ENCODE data around the gene FRRS1. TPM values are rescaled to one million over a fixed set of nuclear protein-coding genes. Genes with fewer than 3 reads are reported as not detected.

Gene FRRS1
- total and polyA plus RNA-seq, 10 of the 15 experiments (the other 5 are each of a cell fraction or from before 2014, with no cell fraction given): 0.13 to 18.9 (median 8.0) TPM

- H3K9ac ChIP-seq (ENCODE audit: control insufficient read depth, insufficient read depth, low read length): no peak overlapping the region
- no peak for FAIRE-seq
- in situ Hi-C loops (cut with MboI) (no loop called here), intact Hi-C loops (cut with micrococcal nuclease; ENCODE audit: unreplicated experiment) (no loop called here)
- no peak for DNase-seq (ENCODE audit: low read depth, low spot score)
- RAD21 ChIA-PET (ENCODE audit: unreplicated experiment): interaction anchor here (1.1 kb wide), 1 partner anchor 9 kb away, joined by 4 read pairs; no protein-coding TSS in a partner anchor
- H3K79me2 ChIP-seq (ENCODE audit: control insufficient read depth, insufficient read depth, low read length): no peaks in the 10 kb centered on the region
- no peaks in the 10 kb centered on the region for H4K20me1 ChIP-seq (ENCODE audit: control insufficient read depth, insufficient read depth)
- H3K27ac ChIP-seq (ENCODE audit: control insufficient read depth, insufficient read depth): no peak overlapping the region
- H3K4me1 ChIP-seq (ENCODE audit: control insufficient read depth, insufficient read depth, low read length): no peaks in the 10 kb centered on the region
- WGBS (ENCODE audit: insufficient coverage, insufficient replicate concordance, low lambda C conversion rate, missing lambda C conversion rate): 0% methylated on average over 1 of the region's 1 CpG
- no TSS peak for BruUV-seq (replicated peaks)
- H3K9me3 ChIP-seq (replicated peaks; ENCODE audit: control insufficient read depth, insufficient read depth, low read length): no peaks in the 10 kb centered on the region
- no peak overlapping the region for H3K4me2 ChIP-seq (ENCODE audit: control insufficient read depth, insufficient read depth)
- TF ChIP-seq SMAD5 (IDR thresholded peaks at IDR 0.05; ENCODE audit: low read depth): no peak
- no peak for TF ChIP-seq SUPT20H (IDR thresholded peaks at IDR 0.05; ENCODE audit: borderline replicate concordance, control insufficient read depth, low read depth, low read length)
- TF ChIP-seq SP1 (IDR thresholded peaks at IDR 0.05; ENCODE audit: low read depth, low read length): no peak
- no peak for TF ChIP-seq MTA3 (IDR thresholded peaks at IDR 0.05; ENCODE audit: borderline replicate concordance, low read length)
- TF ChIP-seq NFYB (IDR thresholded peaks at IDR 0.05; ENCODE audit: insufficient read depth, low read depth, low read length): no peak
- no peak for TF ChIP-seq IRF5 (IDR thresholded peaks at IDR 0.05; ENCODE audit: borderline replicate concordance)
- TF ChIP-seq SMAD1 (IDR thresholded peaks at IDR 0.05; ENCODE audit: low read depth, partially characterized antibody): no peak
- no peak for TF ChIP-seq ETV6 (conservative IDR thresholded peaks at IDR 0.05 in 1 of 2, IDR thresholded peaks at IDR 0.05 in 1 of 2; ENCODE audit: borderline replicate concordance in 1 of 2, low read depth in 1 of 2)
- TF ChIP-seq SREBF2 (IDR thresholded peaks at IDR 0.05; ENCODE audit: low read length): no peak
- TF ChIP-seq ZBTB40 (IDR thresholded peaks at IDR 0.05; ENCODE audit: borderline replicate concordance): no peak
- TF ChIP-seq ZBTB11 (CRISPR knock-in tag; IDR thresholded peaks at IDR 0.05): no peak
- no peak for TF ChIP-seq CHD4 (IDR thresholded peaks at IDR 0.05)
- no peak for TF ChIP-seq KDM1A (IDR thresholded peaks at IDR 0.05; ENCODE audit: borderline replicate concordance)
- SMC1A ChIA-PET (ENCODE audit: uncharacterized antibody, unreplicated experiment): interaction anchor here (1.1 to 2.5 kb wide), 3 partner anchors 9 to 26 kb away, joined by 6 to 11 read pairs (median 8); partner anchors contain the start of gene FRRS1
- H3K4me3 ChIP-seq: no peak overlapping the region
- ATAC-seq: no peak
- H2AFZ ChIP-seq (ENCODE audit: control insufficient read depth, low read depth, low read length): no peak overlapping the region
- POLR2A ChIA-PET: interaction anchor here (3.0 kb wide), 1 partner anchor 10 kb away, joined by 10 read pairs; no protein-coding TSS in a partner anchor
- H3K27me3 ChIP-seq (replicated peaks in 1 of 2; ENCODE audit: control insufficient read depth in 2 of 2, insufficient read depth in 2 of 2, low read length in 1 of 2): no peaks in the 10 kb centered on the region
- CTCF ChIA-PET: interaction anchor here (0.9 to 2.0 kb wide), 3 partner anchors 30 to 720 kb away, joined by 3 to 4 read pairs (median 3); no protein-coding TSS in a partner anchor
- H3K36me3 ChIP-seq (ENCODE audit: control insufficient read depth in 2 of 2, insufficient read depth in 2 of 2, low read length in 1 of 2): peaks cover 6 to 24% of the 10 kb centered on the region in 2 experiments
These were observed 26.3 kb downstream of the FRRS1 start for GRCh38 chr1:99740141-99740540.
